Chondrocyte (in vitro differentiated cells): ENCODE results near the gene LRBA. TPM values are rescaled to one million over a fixed set of nuclear protein-coding genes. Genes with fewer than 3 reads are reported as not detected.

ENCODE experiments used
- DNase-seq: peaks from one replicate; pipeline ENCODE4 v3.0.0; 2021; ENCODE audit warnings: mixed read lengths, low spot score
- H3K27ac Mint-ChIP-seq: one replicate; pipeline ENCODE4 v1.8.0; 2021; ENCODE audit warnings: mild to moderate bottlenecking, moderate library complexity, mixed read lengths; ENCODE audit not compliant: unreplicated experiment
- H3K27me3 Mint-ChIP-seq: 2 replicates; pipeline ENCODE4 v1.8.0; 2021; ENCODE audit warnings: low read depth, mixed read lengths
- H3K36me3 Mint-ChIP-seq: 2 replicates; pipeline ENCODE4 v1.8.0; 2021; ENCODE audit warnings: low read depth, mixed read lengths
- H3K4me1 Mint-ChIP-seq: 2 replicates; pipeline ENCODE4 v1.8.0; 2021; ENCODE audit warnings: low read depth, mild to moderate bottlenecking, mixed read lengths
- H3K4me3 Mint-ChIP-seq: one replicate; pipeline ENCODE4 v1.8.0; 2021; ENCODE audit warnings: mild to moderate bottlenecking, moderate library complexity, mixed read lengths; ENCODE audit not compliant: unreplicated experiment
- H3K9me3 Mint-ChIP-seq: 2 replicates; pipeline ENCODE4 v1.8.0; 2021; ENCODE audit warnings: low read depth, mixed read lengths
- total RNA-seq: library from RNA; stranded (reverse); gene quantifications from 3 replicates; pipeline ENCODE4 v1.2.1, GENCODE V29; 2021
- TF ChIP-seq, protein P1 (sequence below): fragments of 200-600 bp; sonication (generic); IDR thresholded peaks from 2 replicates; pipeline ENCODE4 v1.5.0; 2021; ENCODE audit warnings: antibody characterized with exemption, mild to moderate bottlenecking, moderate library complexity

The LRBA gene
- total RNA-seq, 1 donor from 2014 or later: 19.7 TPM

DNA sequence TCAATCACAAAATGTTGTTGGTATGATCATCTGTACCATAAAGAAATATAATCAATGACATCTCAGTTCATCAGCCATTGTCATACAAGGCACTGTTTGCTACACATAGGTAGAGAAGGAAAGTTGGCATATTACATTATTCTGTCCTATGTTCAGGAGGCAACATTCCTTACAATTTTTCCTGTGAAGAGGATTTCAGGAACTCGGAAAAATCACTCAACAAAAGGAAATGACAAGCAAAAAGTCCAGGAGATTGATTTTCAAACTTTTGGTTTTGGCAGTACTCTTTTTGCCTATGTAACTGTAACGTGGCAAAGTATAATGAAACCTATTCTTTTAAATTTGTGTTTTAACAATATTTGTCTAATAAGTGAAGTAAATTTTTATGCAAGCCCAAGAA lies 301.8 kb downstream of the LRBA start:
- TF ChIP-seq, protein P1, sequence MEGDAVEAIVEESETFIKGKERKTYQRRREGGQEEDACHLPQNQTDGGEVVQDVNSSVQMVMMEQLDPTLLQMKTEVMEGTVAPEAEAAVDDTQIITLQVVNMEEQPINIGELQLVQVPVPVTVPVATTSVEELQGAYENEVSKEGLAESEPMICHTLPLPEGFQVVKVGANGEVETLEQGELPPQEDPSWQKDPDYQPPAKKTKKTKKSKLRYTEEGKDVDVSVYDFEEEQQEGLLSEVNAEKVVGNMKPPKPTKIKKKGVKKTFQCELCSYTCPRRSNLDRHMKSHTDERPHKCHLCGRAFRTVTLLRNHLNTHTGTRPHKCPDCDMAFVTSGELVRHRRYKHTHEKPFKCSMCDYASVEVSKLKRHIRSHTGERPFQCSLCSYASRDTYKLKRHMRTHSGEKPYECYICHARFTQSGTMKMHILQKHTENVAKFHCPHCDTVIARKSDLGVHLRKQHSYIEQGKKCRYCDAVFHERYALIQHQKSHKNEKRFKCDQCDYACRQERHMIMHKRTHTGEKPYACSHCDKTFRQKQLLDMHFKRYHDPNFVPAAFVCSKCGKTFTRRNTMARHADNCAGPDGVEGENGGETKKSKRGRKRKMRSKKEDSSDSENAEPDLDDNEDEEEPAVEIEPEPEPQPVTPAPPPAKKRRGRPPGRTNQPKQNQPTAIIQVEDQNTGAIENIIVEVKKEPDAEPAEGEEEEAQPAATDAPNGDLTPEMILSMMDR: no peak
- Mint-ChIP-seq H3K27ac (no peak overlapping the region), H3K4me1 (no peaks in the 10 kb centered on the region), H3K9me3 (no peaks in the 10 kb centered on the region), H3K36me3 (no peaks in the 10 kb centered on the region), H3K4me3 (no peak overlapping the region), H3K27me3 (no peaks in the 10 kb centered on the region)
- no peak for DNase-seq

DNA sequence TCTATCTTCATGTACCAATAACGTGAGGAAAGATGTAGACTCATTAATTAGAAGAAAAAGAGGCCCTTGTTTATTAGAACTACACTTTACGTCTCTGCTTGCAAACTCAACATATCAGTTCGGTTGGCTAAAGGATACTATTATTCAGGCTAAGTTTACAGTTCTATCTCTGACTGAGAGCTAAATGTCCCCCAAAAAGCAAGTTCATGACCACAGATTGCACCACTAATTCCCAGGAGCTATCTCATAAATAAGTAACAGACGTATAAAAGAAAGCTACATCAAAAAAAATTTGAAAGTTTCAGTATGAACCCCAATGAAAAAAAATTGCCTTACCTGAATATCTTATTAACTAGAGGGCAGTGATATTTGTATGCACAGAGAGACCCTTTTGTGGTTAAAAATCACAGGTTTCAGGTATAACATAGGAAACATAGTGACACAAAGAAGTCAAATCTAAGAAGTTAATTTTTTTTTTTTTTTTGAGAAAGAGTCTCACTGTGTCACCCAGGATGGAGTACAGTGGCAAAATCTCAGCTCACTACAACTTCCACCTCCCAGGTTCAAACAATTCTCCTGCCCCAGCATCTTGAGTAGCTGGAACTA lies 304.2 kb downstream of the LRBA start:
- DNase-seq: no peak
- no peaks in the 10 kb centered on the region for H3K36me3 Mint-ChIP-seq
- H3K4me3 Mint-ChIP-seq: no peak overlapping the region
- TF ChIP-seq, protein P1: no peak
- no peak overlapping the region for H3K27ac Mint-ChIP-seq
- no peaks in the 10 kb centered on the region for H3K9me3 Mint-ChIP-seq
- H3K4me1 Mint-ChIP-seq: no peaks in the 10 kb centered on the region
- no peaks in the 10 kb centered on the region for H3K27me3 Mint-ChIP-seq

DNA sequence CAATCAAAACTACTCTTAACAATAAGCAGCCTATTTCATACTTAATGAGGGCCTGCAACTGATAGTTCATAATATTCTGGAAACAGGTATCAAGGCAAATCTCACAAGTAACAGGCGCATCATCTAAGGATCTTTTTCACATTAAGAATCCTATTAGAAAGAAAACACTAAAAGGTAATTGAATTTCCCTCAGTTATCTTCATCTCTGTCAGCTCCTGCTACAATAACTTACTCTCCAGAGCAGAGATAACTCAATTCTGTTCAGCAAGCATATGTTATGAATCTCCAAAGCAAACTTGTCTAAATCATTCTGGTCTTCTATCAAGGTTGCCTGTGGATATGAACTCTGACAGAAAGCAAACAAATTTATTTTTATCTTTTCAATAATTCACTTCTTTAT lies 307.1 kb downstream of the LRBA start:
- no peaks in the 10 kb centered on the region for H3K9me3 Mint-ChIP-seq

DNA sequence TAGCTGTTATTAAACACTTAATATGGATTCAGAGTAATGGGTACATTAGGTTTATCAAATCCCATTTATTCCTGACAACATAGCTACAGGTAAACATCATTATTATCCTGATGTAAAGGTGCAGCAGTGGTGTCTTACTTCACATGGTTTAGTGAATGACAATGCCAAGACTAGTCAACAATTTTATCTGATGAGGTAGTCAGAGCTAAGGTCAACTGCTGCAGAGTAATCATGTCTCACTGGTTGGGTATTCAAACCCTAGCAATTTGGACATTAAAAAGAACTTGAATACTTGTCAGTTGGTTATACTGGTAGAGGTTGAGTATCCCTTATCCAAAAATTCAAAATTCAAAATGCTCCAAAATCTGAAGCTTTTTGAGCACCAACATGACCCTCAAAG lies 315.5 kb downstream of the LRBA start:
- Mint-ChIP-seq H3K27me3 (no peaks in the 10 kb centered on the region), H3K9me3 (no peaks in the 10 kb centered on the region), H3K4me3 (no peak overlapping the region), H3K36me3 (no peaks in the 10 kb centered on the region), H3K4me1 (no peaks in the 10 kb centered on the region), H3K27ac (no peak overlapping the region)
- DNase-seq: no peak
- TF ChIP-seq, protein P1: no peak

More for the DNA sequence above, 307.1 kb downstream of the LRBA start:
- no peak overlapping the region for H3K27ac Mint-ChIP-seq
- H3K36me3 Mint-ChIP-seq: no peaks in the 10 kb centered on the region
- no peak for DNase-seq
- no peaks in the 10 kb centered on the region for H3K27me3 Mint-ChIP-seq
- no peak overlapping the region for H3K4me3 Mint-ChIP-seq
- no peaks in the 10 kb centered on the region for H3K4me1 Mint-ChIP-seq
- TF ChIP-seq, protein P1: no peak

DNA sequence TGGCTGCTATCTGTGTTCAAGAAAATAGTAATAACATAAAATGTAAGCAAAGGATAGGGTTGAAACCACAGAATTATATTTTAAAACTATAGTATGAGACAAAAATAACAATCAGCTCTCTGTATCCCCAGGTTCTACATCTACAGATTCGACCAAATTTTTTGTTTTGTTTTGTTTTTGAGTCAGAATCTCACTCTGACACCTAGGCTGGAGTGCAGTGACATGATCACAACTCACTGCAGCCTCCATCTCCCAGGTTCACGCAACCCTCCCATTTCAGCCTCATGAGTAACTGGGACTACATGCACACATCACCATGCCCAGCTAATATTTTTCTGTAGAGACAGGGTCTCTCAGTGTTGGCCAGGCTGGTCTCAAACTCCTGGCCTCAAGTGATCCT lies 319.9 kb downstream of the LRBA start:
- Mint-ChIP-seq H3K36me3 (no peaks in the 10 kb centered on the region), H3K4me3 (no peak overlapping the region), H3K27me3 (no peaks in the 10 kb centered on the region), H3K27ac (no peak overlapping the region), H3K9me3 (peaks cover 3% of the 10 kb centered on the region), H3K4me1 (no peaks in the 10 kb centered on the region)
- TF ChIP-seq, protein P1: no peak
- DNase-seq: no peak
